PFSK-1 (cell line): ENCODE results near the gene HPCAL1.
A peak's percentile ranks its signal among the peaks of the same experiment; 100 is the strongest.

Source experiments
- FOXP2 ChIP-seq: optimal IDR thresholded peaks from 2 replicates; pipeline ENCODE3; 2011; ENCODE audit warnings: borderline replicate concordance, control low read depth, inconsistent platforms; ENCODE audit not compliant: insufficient read depth; ENCODE audit errors: extremely low read length, extremely low read depth
- POLR2AphosphoS5 ChIP-seq: IDR thresholded peaks from 2 replicates; pipeline ENCODE4 v1.6.1; 2012; ENCODE audit warnings: low read depth, mild to moderate bottlenecking, control low read depth, low read length, moderate library complexity
- REST ChIP-seq, 2 experiments: IDR thresholded peaks; 2 replicates each; pipeline versions ENCODE4 v1.6.1 to v1.8.0; 2011 to 2012; ENCODE audit warnings: low read depth in 2 of 2, low read length in 2 of 2, control low read depth in 1 of 2, inconsistent platforms in 1 of 2, mild to moderate bottlenecking in 1 of 2, moderate library complexity in 1 of 2; ENCODE audit not compliant: insufficient read depth in 1 of 2
- SIN3A ChIP-seq: IDR thresholded peaks from 2 replicates; pipeline ENCODE4 v1.6.1; 2012; ENCODE audit warnings: mild to moderate bottlenecking, low read length, moderate library complexity, borderline replicate concordance; ENCODE audit not compliant: insufficient read depth
- TAF1 ChIP-seq: IDR thresholded peaks from 2 replicates; pipeline ENCODE4 v1.6.1; 2012; ENCODE audit warnings: low read length, control low read depth, borderline replicate concordance; ENCODE audit not compliant: insufficient read depth

HPCAL1 gene

GRCh38 chr2:10294077-10294476, 8.6 kb upstream of the HPCAL1 start:
- TF ChIP-seq FOXP2 (no peak), SIN3A (no peak), POLR2AphosphoS5 (no peak), TAF1 (no peak), REST (IDR thresholded peaks at IDR 0.05; ENCODE audit: insufficient read depth in 1 of 2, low read depth in 2 of 2, low read length in 2 of 2) (no peak)

- no peak for TF ChIP-seq TAF1
- no peak for TF ChIP-seq FOXP2
- TF ChIP-seq POLR2AphosphoS5: no peak
- TF ChIP-seq REST (IDR thresholded peaks at IDR 0.05; ENCODE audit: insufficient read depth in 1 of 2, low read depth in 2 of 2, low read length in 2 of 2): no peak
- no peak for TF ChIP-seq SIN3A
Measured at GRCh38 chr2:10296142-10296541, 6.6 kb upstream of the HPCAL1 start.

GRCh38 chr2:10297191-10297830, 5.4 kb upstream of the HPCAL1 start:
- TF ChIP-seq SIN3A: no peak
- no peak for TF ChIP-seq TAF1
- no peak for TF ChIP-seq FOXP2
- TF ChIP-seq REST (IDR thresholded peaks at IDR 0.05; ENCODE audit: insufficient read depth in 1 of 2, low read depth in 2 of 2, low read length in 2 of 2): no peak

- no peak for TF ChIP-seq SIN3A
- TF ChIP-seq REST (IDR thresholded peaks at IDR 0.05; ENCODE audit: insufficient read depth in 1 of 2, low read depth in 2 of 2, low read length in 2 of 2): no peak
- peak; percentile 98 for TF ChIP-seq FOXP2
Measured at GRCh38 chr2:10297959-10298531, 4.7 kb upstream of the HPCAL1 start.
